T-helper 17 cell (primary cell): ENCODE data around the gene NEBL. TPM values are rescaled to one million over a fixed set of nuclear protein-coding genes. Genes with fewer than 3 reads are reported as not detected.
"Not testable (repeated sequence)": the region's sequence is repeated elsewhere in the genome, so short reads cannot be mapped to it uniquely, and the experiment has no call there.

Experiments used
- ATAC-seq: fragments of 150-1000 bp; cut with Tn5 transposase; 2 replicates; pipeline ENCODE4 v1.10.0; 2021; ENCODE audit warnings: mild to moderate bottlenecking, moderate library complexity
- DNase-seq, 3 donors: peaks; one replicate each; pipeline versions ENCODE4 v3.0.0 to v3.0.0-alpha.2; 2020 to 2021
- H3K9me3 ChIP-seq: one replicate; pipeline ENCODE4 v1.7.0; 2013; ENCODE audit warnings: low read length, mild to moderate bottlenecking; ENCODE audit not compliant: control insufficient read depth, poor library complexity, severe bottlenecking
- H3K27ac Mint-ChIP-seq: one replicate; pipeline ENCODE4 v1.8.0; 2022; ENCODE audit warnings: mild to moderate bottlenecking, moderate library complexity, mixed read lengths
- H3K27me3 Mint-ChIP-seq: one replicate; pipeline ENCODE4 v1.8.0; 2022; ENCODE audit warnings: mixed read lengths
- H3K36me3 Mint-ChIP-seq: one replicate; pipeline ENCODE4 v1.8.0; 2022; ENCODE audit warnings: low read depth, mixed read lengths
- H3K4me1 Mint-ChIP-seq: one replicate; pipeline ENCODE4 v1.8.0; 2022; ENCODE audit warnings: mild to moderate bottlenecking, mixed read lengths
- H3K4me3 Mint-ChIP-seq: one replicate; pipeline ENCODE4 v1.8.0; 2022; ENCODE audit warnings: mild to moderate bottlenecking, moderate library complexity, mixed read lengths
- total RNA-seq, 4 donors: library from RNA in 2 of 4; stranded (reverse) in 2 of 4; gene quantifications; one replicate each; pipeline ENCODE4 v1.2.3 and lab custom pipeline; 2022 to 2026

Gene NEBL, protein sequence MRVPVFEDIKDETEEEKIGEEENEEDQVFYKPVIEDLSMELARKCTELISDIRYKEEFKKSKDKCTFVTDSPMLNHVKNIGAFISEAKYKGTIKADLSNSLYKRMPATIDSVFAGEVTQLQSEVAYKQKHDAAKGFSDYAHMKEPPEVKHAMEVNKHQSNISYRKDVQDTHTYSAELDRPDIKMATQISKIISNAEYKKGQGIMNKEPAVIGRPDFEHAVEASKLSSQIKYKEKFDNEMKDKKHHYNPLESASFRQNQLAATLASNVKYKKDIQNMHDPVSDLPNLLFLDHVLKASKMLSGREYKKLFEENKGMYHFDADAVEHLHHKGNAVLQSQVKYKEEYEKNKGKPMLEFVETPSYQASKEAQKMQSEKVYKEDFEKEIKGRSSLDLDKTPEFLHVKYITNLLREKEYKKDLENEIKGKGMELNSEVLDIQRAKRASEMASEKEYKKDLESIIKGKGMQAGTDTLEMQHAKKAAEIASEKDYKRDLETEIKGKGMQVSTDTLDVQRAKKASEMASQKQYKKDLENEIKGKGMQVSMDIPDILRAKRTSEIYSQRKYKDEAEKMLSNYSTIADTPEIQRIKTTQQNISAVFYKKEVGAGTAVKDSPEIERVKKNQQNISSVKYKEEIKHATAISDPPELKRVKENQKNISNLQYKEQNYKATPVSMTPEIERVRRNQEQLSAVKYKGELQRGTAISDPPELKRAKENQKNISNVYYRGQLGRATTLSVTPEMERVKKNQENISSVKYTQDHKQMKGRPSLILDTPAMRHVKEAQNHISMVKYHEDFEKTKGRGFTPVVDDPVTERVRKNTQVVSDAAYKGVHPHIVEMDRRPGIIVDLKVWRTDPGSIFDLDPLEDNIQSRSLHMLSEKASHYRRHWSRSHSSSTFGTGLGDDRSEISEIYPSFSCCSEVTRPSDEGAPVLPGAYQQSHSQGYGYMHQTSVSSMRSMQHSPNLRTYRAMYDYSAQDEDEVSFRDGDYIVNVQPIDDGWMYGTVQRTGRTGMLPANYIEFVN
- total RNA-seq: not detected
- 0.46 to 0.98 reads per million in 2 donors for total RNA-seq (lab: John Stamatoyannopoulos, UW)

GRCh38 chr10:20897146-20897825 lies at the start of gene NEBL:
Gene NEBL (minus strand): TSS chr10:20897311. CDS start chr10:20897205, 106 bp downstream.
- Mint-ChIP-seq H3K36me3 (no peaks in the 10 kb centered on the region), H3K4me3 (no peak within 1 kb of the TSS), H3K27me3 (no peaks in the 10 kb centered on the region), H3K4me1 (no peaks in the 10 kb centered on the region), H3K27ac (no peak within 1 kb of the TSS)
- DNase-seq: no peak
- no peak for ATAC-seq
- no peaks in the 10 kb centered on the region for H3K9me3 ChIP-seq

DNA sequence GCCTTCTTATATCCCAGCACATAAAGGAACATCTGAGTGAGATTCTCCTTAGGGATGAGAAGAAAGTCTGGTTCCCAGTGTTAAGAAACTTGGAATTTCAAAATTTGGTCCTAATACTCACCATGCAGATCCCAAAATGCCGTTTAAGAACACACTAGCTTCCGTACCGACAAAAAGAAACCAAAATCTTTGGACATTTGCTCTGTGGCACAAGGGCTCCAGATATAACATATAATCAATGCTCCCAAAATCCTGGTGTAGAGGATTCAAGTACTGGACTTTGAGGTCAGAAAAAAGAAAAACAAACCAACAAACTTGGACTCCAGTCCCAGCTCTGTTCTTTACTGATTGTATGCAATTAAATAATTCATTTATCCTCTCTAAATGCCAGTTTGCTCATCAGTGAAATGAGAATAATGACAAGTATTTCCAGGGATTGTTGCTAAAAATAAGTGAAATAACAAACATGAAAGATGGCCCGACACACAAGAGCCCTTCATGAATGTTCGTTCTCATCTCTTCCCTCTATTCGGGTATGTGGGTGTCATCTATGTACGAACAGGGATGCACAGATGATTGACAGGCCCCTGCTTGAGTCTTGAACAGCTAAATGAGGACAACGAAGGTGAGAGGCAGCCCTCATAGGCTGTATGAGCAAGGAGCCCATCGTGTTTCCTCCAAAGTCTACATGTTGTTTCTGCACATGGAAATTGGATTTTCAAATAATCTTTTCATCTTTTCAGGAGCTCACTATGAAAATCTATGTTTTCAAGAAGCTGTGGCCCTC lies 48.6 kb upstream of the NEBL start:
- Mint-ChIP-seq H3K27ac (no peak overlapping the region), H3K4me1 (peaks cover 3% of the 10 kb centered on the region), H3K27me3 (no peaks in the 10 kb centered on the region), H3K4me3 (no peak overlapping the region), H3K36me3 (no peaks in the 10 kb centered on the region)
- DNase-seq: no peak
- no peak for ATAC-seq
- no peaks in the 10 kb centered on the region for H3K9me3 ChIP-seq

GRCh38 chr10:20944789-20945502 lies 47.8 kb upstream of the NEBL start:
- ATAC-seq: no peak
- no peak overlapping the region for H3K27ac Mint-ChIP-seq
- peaks cover 3% of the 10 kb centered on the region for H3K4me1 Mint-ChIP-seq
- no peak overlapping the region for H3K4me3 Mint-ChIP-seq
- no peaks in the 10 kb centered on the region for H3K36me3 Mint-ChIP-seq
- no peak for DNase-seq
- H3K27me3 Mint-ChIP-seq: no peaks in the 10 kb centered on the region
- no peaks in the 10 kb centered on the region for H3K9me3 ChIP-seq

GRCh38 chr10:20939414-20939813 lies 42.3 kb upstream of the NEBL start:
- not testable (repeated sequence) for H3K27me3 Mint-ChIP-seq, H3K36me3 Mint-ChIP-seq, ATAC-seq, H3K4me1 Mint-ChIP-seq, DNase-seq, H3K9me3 ChIP-seq, H3K27ac Mint-ChIP-seq, H3K4me3 Mint-ChIP-seq

GRCh38 chr10:20936396-20936795 lies 39.3 kb upstream of the NEBL start:
- Mint-ChIP-seq H3K36me3 (no peaks in the 10 kb centered on the region), H3K4me3 (no peak overlapping the region), H3K27me3 (no peaks in the 10 kb centered on the region), H3K27ac (no peak overlapping the region), H3K4me1 (no peaks in the 10 kb centered on the region)
- no peak for ATAC-seq
- no peak for DNase-seq
- H3K9me3 ChIP-seq: no peaks in the 10 kb centered on the region

DNA sequence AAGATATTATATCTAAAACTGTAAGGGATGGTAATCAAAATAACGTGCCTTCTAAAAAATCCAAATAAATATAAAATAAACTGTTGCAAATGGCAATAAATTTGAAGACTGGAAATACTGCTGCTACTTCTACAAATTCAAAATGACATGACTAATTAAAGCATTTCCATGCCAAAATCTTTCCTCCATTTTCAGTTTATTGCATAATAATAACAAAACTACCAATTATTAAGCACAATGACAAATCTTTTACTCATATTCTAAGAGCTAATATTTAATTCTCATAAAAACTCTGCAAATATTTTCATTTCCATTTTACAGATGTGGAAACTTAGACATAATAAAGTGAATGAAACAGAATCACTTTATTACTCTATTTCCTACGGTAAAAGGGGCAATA lies 38.8 kb upstream of the NEBL start:
- DNase-seq: no peak
- Mint-ChIP-seq H3K4me1 (no peaks in the 10 kb centered on the region), H3K36me3 (no peaks in the 10 kb centered on the region), H3K27ac (no peak overlapping the region), H3K4me3 (no peak overlapping the region), H3K27me3 (no peaks in the 10 kb centered on the region)
- no peak for ATAC-seq
- H3K9me3 ChIP-seq: no peaks in the 10 kb centered on the region

- Mint-ChIP-seq H3K36me3 (no peaks in the 10 kb centered on the region), H3K27me3 (no peaks in the 10 kb centered on the region), H3K4me1 (no peaks in the 10 kb centered on the region), H3K4me3 (no peak overlapping the region), H3K27ac (no peak overlapping the region)
- DNase-seq (no peak), ATAC-seq (no peak)
- H3K9me3 ChIP-seq: no peaks in the 10 kb centered on the region
Observed at GRCh38 chr10:20935301-20935700, 38.2 kb upstream of the NEBL start.

DNA sequence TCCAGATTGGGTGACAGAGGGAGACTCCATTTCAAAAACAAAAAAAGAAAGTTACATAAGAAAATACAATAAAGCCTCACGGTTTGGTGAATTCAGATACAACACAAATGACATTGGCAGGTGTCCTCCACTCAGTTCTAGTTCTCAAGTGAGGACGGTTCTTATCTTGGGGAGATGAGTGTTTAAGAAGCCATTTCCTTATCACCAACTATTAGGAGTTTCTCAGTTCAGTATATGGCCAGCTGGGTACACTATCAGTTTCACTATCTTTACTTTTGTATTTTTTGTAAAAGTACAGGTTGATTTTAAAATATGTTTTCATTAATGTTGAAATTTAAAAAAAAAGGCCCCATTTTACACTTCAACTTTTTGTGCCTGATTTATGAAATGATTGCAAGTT lies 36.6 kb upstream of the NEBL start:
- H3K36me3 Mint-ChIP-seq: no peaks in the 10 kb centered on the region
- no peak overlapping the region for H3K4me3 Mint-ChIP-seq
- no peaks in the 10 kb centered on the region for H3K4me1 Mint-ChIP-seq
- ATAC-seq (no peak), DNase-seq (no peak)
- no peaks in the 10 kb centered on the region for H3K27me3 Mint-ChIP-seq
- no peak overlapping the region for H3K27ac Mint-ChIP-seq
- H3K9me3 ChIP-seq: no peaks in the 10 kb centered on the region

DNA sequence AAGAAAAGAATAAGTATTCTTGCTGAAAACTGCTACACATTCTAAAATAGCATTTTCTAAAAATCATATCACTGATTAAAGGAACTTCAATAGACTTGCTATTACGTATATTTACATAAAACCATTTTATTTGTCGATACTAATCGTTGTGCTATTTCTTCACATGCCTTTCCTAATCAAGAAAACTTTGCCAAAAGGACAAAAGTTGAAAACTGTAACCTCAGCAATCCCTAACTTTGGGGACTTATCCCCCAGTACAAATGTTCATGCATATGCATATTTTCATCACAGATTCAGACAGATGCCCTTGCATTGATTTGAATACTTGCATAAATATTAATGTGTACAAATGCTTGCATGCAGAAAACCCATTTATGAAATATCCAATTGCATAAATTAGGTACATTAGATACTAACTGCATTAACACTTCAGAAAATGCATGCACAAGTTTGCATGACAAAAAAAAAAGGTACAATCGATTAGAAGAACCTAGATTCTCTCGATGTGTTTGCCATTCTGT lies 35.6 kb upstream of the NEBL start:
- no peaks in the 10 kb centered on the region for H3K4me1 Mint-ChIP-seq
- no peaks in the 10 kb centered on the region for H3K27me3 Mint-ChIP-seq
- no peak for DNase-seq
- H3K4me3 Mint-ChIP-seq: no peak overlapping the region
- no peak overlapping the region for H3K27ac Mint-ChIP-seq
- H3K36me3 Mint-ChIP-seq: no peaks in the 10 kb centered on the region
- H3K9me3 ChIP-seq: no peaks in the 10 kb centered on the region
- ATAC-seq: no peak

GRCh38 chr10:20931156-20931795 lies 34.2 kb upstream of the NEBL start:
- no peaks in the 10 kb centered on the region for H3K36me3 Mint-ChIP-seq
- no peaks in the 10 kb centered on the region for H3K27me3 Mint-ChIP-seq
- H3K27ac Mint-ChIP-seq: no peak overlapping the region
- H3K9me3 ChIP-seq: no peaks in the 10 kb centered on the region
- H3K4me3 Mint-ChIP-seq: no peak overlapping the region
- ATAC-seq: no peak
- DNase-seq: no peak
- H3K4me1 Mint-ChIP-seq: no peaks in the 10 kb centered on the region

- H3K9me3 ChIP-seq: no peaks in the 10 kb centered on the region
- Mint-ChIP-seq H3K4me1 (no peaks in the 10 kb centered on the region), H3K4me3 (no peak overlapping the region), H3K27me3 (no peaks in the 10 kb centered on the region), H3K27ac (no peak overlapping the region), H3K36me3 (no peaks in the 10 kb centered on the region)
- DNase-seq: no peak
- ATAC-seq: no peak
Observed at GRCh38 chr10:20927456-20927855, 30.3 kb upstream of the NEBL start.
